Measurements from ENCODE around the gene TMEM63A. TPM values are rescaled to one million over a fixed set of nuclear protein-coding genes. Genes with fewer than 3 reads are reported as not detected.
A peak's percentile ranks its signal among the peaks of the same experiment; 100 is the strongest.

TMEM63A gene
- total RNA-seq, 6 experiments from 2014 or later, result 32.1 to 81.5 (median 44.9) TPM

DNA sequence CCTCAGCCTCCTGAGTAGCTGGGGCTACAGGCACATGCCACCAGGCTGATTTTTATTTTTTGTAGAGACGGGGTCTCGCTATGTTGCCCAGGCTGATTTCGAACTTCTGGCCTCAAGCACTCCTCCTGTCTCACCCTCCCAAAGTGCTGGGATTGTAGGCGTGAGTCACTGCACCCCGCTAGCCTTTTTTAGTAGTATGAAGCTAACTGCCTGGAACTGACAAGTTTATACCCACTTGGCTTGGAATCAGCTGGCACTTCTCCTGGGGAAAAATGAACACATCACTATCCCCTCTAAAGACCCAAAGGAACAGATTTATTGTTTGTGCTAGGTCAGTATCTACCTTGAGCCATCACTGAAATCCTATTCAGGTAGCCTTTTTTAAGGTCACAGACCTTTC is 19.0 kb downstream of the TMEM63A start:
- Histone ChIP-seq H3K4me1 (no peaks in the 10 kb centered on the region), H3K27ac (no peak overlapping the region), H3K27me3 (no peaks in the 10 kb centered on the region), H3K9me3 (no peaks in the 10 kb centered on the region), H3K4me3 (no peak overlapping the region), H3K36me3 (peaks cover 4 to 86% (median 45%) of the 10 kb centered on the region in 4 donors)
- DNase-seq (peak in 1 of 3 donors; percentile 1), ATAC-seq (no peak)
- TF ChIP-seq, protein P1, sequence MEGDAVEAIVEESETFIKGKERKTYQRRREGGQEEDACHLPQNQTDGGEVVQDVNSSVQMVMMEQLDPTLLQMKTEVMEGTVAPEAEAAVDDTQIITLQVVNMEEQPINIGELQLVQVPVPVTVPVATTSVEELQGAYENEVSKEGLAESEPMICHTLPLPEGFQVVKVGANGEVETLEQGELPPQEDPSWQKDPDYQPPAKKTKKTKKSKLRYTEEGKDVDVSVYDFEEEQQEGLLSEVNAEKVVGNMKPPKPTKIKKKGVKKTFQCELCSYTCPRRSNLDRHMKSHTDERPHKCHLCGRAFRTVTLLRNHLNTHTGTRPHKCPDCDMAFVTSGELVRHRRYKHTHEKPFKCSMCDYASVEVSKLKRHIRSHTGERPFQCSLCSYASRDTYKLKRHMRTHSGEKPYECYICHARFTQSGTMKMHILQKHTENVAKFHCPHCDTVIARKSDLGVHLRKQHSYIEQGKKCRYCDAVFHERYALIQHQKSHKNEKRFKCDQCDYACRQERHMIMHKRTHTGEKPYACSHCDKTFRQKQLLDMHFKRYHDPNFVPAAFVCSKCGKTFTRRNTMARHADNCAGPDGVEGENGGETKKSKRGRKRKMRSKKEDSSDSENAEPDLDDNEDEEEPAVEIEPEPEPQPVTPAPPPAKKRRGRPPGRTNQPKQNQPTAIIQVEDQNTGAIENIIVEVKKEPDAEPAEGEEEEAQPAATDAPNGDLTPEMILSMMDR (IDR thresholded peaks at IDR 0.05), result no peak
- no peak for TF ChIP-seq POLR2A (IDR thresholded peaks at IDR 0.05)
- intact Hi-C loops (cut with DNase I), result loop anchor here in 1 of 2 donors (10.0 kb wide), 1 partner anchor 52 kb away; no protein-coding TSS in a partner anchor
- WGBS (ENCODE audit: insufficient coverage, low coverage, low lambda C conversion rate, missing lambda C conversion rate), result 88% methylated on average over 5 of the region's 5 CpGs

DNA sequence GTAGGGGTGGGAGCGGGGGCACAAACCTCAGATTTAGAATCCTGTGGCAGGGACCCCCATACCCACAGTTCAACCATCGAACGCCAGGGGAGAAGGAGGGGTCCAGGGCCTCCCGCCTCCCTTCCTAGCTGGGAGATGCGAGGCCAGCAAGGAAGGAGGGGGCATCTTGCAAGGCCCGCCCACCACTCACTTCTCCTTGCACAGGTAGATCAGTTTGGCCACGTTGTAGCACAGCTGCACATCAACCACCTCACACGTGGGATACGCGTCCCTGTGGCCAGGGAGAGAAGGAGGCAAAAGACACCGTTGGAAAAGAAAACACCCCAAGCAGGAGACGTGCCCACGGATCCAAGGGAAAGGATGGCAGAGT is 19.6 kb downstream of the TMEM63A start:
- Histone ChIP-seq H3K4me3 (no peak overlapping the region), H3K27me3 (no peaks in the 10 kb centered on the region), H3K4me1 (no peaks in the 10 kb centered on the region), H3K36me3 (peaks cover 0 to 86% (median 43%) of the 10 kb centered on the region in 4 donors), H3K9me3 (no peaks in the 10 kb centered on the region), H3K27ac (no peak overlapping the region)
- DNase-seq (peak in 1 of 3 donors; percentile 37), ATAC-seq (no peak)
- TF ChIP-seq POLR2A (IDR thresholded peaks at IDR 0.05), result no peak
- TF ChIP-seq, protein P1 (IDR thresholded peaks at IDR 0.05), result no peak
- intact Hi-C loops (cut with DNase I), result loop anchor here in 1 of 2 donors (10.0 kb wide), 1 partner anchor 52 kb away; no protein-coding TSS in a partner anchor
- WGBS (ENCODE audit: insufficient coverage, low coverage, low lambda C conversion rate, missing lambda C conversion rate), result 76% methylated on average over 7 of the region's 13 CpGs

DNA sequence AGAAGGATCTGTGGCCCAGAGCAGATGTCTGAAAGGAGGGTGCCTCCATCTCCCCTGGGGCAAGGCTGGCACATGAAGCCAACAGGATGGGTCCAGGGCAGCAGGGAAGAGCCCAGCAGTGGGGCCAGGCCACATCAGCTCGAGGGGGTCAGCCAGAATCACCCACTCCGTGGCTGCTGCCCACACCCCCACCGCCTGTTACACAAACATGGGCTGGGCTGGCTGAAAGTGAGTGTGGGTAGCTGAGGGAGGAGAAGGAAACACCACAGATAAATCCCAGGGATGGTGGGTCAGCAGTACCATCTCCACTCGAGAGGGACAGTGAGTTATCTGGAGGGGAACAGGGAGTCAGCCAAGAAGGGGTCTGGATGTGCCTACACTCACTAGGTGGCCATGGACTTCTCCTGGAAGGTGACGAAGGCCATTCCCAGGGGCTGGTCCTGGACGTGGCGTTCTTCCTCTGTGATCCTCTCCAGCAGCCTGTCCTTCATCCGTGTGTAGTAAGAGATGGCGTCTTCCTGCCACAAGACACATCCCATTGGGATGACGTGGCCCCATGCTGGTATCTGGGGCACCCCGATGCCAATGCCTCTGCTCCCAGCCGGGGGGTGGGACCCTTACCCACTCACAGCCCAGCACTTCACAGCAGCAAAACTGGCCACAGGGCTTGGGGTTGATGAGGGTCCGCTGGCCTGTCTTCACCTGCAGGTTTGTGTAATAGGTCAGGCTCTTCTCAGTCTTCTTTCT is 20.2 kb downstream of the TMEM63A start:
- intact Hi-C loops (cut with DNase I), result loop anchor here in 1 of 2 donors (10.0 kb wide), 1 partner anchor 53 kb away; no protein-coding TSS in a partner anchor
- no peak overlapping the region for H3K27ac ChIP-seq
- 73% methylated on average over 4 of the region's 13 CpGs for WGBS (ENCODE audit: insufficient coverage, low coverage, low lambda C conversion rate, missing lambda C conversion rate)
- no peaks in the 10 kb centered on the region for H3K4me1 ChIP-seq
- no peaks in the 10 kb centered on the region for H3K27me3 ChIP-seq
- H3K36me3 ChIP-seq, result peaks cover 0 to 83% (median 41%) of the 10 kb centered on the region in 4 donors
- no peak overlapping the region for H3K4me3 ChIP-seq
- DNase-seq, result peak in 1 of 3 donors; percentile 30
- TF ChIP-seq POLR2A (IDR thresholded peaks at IDR 0.05), result no peak
- H3K9me3 ChIP-seq, result no peaks in the 10 kb centered on the region
- no peak for ATAC-seq

DNA sequence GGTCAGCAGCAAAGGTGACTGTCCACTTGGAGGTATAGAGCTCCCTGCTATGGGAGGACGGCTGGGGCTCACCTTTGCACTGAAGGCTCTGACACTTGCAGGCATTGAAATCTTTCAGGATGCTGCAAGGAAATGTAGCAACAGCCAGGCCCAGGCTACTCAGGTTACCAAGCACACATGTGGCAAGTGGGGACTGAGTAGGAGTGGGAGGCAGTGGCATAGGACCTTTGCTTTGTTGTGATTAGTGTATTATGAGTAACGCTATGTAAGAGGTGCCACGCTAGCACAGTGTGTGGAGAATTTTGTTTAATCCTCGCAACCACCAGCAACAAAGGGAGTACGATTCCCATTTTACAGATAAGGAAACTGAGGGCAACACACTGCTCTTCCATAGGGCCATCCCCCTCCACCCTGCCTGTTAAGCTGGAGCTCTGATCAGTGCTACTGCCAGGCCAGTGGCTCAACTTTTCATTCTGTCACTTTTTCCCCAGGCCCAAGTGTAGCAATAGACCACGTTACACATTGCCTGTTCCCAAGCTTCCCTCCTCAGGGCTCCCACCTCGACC is 21.2 kb downstream of the TMEM63A start:
- Histone ChIP-seq H3K4me3 (no peak overlapping the region), H3K4me1 (no peaks in the 10 kb centered on the region), H3K36me3 (peaks cover 0 to 82% (median 42%) of the 10 kb centered on the region in 4 donors), H3K9me3 (no peaks in the 10 kb centered on the region), H3K27me3 (no peaks in the 10 kb centered on the region), H3K27ac (no peak overlapping the region)
- 85% methylated on average over 3 of the region's 7 CpGs for WGBS (ENCODE audit: insufficient coverage, low coverage, low lambda C conversion rate, missing lambda C conversion rate)
- intact Hi-C loops (cut with DNase I), result loop anchor here in 1 of 2 donors (10.0 kb wide), 1 partner anchor 54 kb away; no protein-coding TSS in a partner anchor
- ATAC-seq (no peak), DNase-seq (no peak)
- TF ChIP-seq POLR2A (IDR thresholded peaks at IDR 0.05), result no peak
- TF ChIP-seq, protein P1 (IDR thresholded peaks at IDR 0.05), result no peak

DNA sequence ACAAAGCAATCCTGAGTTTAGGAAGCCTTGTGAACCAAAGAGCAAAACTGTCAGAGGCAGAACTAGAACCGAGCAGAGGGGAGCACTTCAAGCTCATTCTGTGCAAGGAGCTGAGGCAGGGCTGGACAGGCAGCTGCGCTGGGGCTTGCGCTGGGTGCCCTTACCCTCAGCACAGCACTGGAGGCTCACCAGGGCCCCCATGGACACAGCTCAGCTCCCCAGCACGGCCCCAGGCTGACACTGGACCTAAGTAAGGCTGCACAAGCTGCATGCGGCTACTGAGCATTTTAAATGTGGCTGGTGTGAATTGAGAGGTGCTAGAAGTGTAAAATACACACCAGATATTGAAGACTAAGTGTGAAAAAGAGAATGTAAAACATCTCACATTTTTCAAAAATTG is 22.1 kb downstream of the TMEM63A start:
- WGBS (ENCODE audit: insufficient coverage, low coverage, low lambda C conversion rate, missing lambda C conversion rate), result 80% methylated on average over 2 of the region's 5 CpGs
- Histone ChIP-seq H3K27ac (no peak overlapping the region), H3K27me3 (no peaks in the 10 kb centered on the region), H3K9me3 (no peaks in the 10 kb centered on the region), H3K36me3 (peaks cover 0 to 81% (median 37%) of the 10 kb centered on the region in 4 donors), H3K4me1 (no peaks in the 10 kb centered on the region), H3K4me3 (no peak overlapping the region)
- TF ChIP-seq, protein P1 (IDR thresholded peaks at IDR 0.05), result no peak
- TF ChIP-seq POLR2A (IDR thresholded peaks at IDR 0.05), result no peak
- ATAC-seq (peak in 1 of 4 donors; percentile 12), DNase-seq (peak in 1 of 3 donors; percentile 31)
- intact Hi-C loops (cut with DNase I), result loop anchor here in 1 of 2 donors (10.0 kb wide), 1 partner anchor 55 kb away; no protein-coding TSS in a partner anchor
